GM19023 (cell line): ENCODE data around the gene MPG.
"Not testable (repeated sequence)": the region's sequence is repeated elsewhere in the genome, so short reads cannot be mapped to it uniquely, and the experiment has no call there.

Experiments used
- ATAC-seq: cut with Tn5 transposase; IDR thresholded peaks from one replicate; pipeline ENCODE4 v1.9.1; 2021; ENCODE audit warnings: mild to moderate bottlenecking, moderate library complexity; ENCODE audit not compliant: unreplicated experiment

Gene MPG, protein sequence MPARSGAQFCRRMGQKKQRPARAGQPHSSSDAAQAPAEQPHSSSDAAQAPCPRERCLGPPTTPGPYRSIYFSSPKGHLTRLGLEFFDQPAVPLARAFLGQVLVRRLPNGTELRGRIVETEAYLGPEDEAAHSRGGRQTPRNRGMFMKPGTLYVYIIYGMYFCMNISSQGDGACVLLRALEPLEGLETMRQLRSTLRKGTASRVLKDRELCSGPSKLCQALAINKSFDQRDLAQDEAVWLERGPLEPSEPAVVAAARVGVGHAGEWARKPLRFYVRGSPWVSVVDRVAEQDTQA

DNA sequence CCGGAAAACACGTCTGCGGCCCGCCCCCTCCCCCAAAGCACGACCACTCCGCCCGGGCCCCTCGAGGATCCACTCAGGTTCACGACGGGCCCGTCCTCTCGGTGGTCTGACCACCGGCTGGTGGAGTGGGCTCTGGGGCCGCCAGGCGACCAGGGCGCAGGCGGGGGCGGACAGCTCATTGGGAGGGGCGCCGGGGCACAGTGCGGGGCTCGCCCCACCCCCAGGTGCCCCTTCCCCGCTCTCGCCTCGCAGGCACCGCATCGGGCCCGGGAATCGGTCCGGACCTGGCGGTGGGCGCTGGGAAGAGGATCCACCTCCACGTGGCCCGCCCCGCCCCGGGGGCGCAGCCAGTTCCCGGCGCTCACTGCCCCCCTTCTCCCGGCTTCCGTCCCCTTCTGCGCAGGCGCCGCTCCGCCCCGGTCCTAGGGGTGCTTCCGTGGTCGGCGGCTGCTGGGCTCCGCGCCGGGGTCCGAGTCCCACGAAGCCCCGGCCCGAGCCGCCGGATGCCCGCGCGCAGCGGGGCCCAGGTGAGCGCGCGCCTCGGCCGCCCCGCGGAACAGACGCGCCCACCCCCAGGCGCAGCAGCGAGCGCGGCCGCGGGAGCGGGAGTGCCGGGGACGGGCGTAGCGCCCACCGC lies at the start of gene MPG:
TSS of gene MPG (plus strand) at position 419 of the 637 bp plus-strand sequence. CDS start at position 504, 85 bp downstream.
- ATAC-seq = peak; percentile 63

DNA sequence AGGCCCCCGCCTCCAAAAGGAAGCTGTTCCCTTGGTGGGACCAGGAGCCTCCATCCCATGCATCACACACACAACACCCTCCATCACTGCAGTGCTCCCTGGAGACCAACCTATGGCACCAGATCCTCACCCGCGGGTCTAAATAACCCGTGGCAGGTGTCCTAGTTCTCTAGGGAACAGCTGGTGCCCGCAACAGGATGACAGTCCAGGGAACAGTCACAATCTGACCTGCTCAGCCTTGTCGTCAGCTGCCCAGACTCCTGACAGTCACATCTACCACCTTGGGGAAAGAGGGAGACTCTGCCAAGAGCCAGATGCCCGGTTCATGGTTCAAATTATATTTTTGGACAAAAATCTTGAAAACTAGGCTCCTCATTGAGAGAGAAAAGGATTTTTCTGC lies 47.4 kb upstream of the MPG start:
- ATAC-seq = not testable (repeated sequence)

DNA sequence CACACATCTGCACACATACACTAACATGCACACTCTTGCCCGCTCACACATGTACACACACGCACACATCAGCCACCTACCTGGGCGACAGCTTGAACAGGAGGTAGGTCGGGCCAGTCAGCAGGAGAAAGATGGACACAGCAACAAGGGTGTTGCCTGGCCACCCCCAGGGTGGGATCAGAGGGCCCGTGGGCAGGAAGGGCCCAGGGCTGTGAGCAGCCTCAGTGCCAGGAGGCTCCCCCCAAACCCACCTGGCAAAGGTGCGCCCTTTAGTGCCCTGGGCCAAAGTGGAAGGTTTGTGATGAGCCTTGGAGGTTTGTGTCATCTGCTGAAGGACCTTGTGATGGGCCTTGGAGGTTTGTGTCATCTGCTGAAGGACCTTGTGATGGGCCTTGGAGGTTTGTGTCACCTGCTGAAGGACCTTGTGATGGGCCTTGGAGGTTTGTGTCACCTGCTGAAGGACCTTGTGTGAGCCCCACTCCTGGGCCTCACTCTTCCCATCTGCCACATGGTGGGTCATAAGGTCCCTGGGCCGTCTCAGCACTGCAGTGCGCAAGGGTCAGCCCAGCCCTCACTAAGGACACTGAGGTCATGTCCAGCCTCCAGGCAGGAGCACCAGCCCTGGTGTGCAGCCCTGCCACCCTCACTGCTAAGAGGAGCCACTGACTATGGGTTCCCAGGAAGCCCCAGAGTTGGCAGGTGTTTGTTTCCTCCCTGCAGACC lies 44.7 kb upstream of the MPG start:
- ATAC-seq = not testable (repeated sequence)

DNA sequence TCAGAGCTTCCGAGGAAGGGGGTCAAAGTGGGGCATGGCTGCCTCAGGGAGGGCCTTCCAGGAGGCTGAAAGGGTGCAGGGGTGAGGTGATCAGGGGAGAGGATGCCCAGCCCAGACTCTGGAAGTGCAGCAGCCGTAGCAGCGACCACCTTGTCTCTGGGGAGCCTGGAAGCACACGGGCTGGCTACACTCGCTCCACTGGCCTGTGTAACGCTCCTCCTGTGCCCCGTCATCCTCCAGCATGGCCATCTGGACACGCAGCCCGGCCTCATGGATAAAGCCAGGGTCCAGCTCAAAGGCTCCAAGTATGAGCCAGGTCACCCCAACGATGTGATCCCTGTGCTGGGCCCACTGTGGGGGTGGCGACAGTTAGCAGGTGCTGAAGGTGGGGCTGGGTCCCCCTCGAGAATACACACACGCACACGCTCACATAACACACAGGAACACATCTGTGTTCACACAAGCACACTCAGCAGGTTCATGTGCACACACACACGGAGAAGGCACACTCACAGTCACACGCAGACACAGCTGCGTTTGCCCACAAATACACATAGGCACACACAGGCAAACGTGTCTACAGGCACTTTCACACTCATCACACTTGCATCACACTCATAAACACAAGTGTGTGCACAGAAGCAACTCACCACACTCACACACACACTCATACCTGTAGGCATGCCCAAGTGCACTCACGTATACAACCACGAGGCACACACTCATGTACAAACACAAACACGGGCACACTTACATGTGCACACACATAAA lies 44.0 kb upstream of the MPG start:
- no peak for ATAC-seq

DNA sequence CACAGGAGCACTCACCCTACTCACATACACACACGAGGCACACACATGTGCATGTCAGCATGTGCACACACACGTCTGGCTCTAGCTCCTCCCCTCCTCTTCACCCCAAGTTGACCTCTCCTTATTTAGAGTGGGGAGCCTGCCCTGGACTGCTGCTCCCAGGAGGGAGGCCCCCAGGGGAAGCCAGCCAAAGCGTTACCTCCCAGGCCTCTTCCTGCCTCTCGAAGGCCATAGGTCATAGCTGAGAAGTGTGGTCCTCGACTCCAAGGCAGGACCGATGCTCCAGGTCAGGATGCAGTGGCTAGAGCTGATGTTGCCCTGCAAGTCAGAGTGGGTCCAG lies 43.4 kb upstream of the MPG start:
- ATAC-seq = no peak

- ATAC-seq = no peak
Measured at GRCh38 chr16:35011-35677, 42.9 kb upstream of the MPG start.

DNA sequence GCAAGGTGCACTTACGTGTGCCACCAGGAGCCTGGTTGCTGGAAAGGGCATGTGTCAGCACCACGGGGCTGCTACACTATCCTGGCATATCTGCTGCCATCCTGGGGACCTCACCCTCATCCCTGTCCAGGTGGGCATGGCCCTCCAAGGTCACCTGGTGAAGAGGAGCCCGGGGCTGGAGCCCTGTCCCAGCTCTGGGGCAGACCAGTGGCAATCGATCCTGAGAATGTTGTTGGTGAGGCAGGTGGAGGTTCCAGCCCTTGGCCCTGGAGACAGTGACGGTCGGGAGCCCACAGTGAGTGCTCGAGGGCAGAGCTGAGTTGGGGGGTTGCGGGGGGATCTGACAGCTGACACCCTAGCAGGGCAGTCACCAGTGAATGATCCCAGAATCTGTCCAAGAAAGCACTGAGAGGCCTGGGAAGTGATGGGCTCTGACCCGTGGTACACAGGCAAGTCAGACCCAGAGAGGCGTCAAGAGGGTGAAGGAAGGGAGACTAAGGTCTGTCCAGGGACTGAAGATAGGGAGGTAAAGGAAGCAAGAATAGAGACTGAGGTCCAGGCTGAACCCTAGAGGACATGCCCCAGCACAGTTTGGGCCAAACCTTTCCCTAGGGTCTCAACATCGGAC lies 42.2 kb upstream of the MPG start:
- ATAC-seq = no peak

GRCh38 chr16:36336-36984 lies 41.6 kb upstream of the MPG start:
- ATAC-seq = no peak

GRCh38 chr16:37511-37910 lies 40.5 kb upstream of the MPG start:
- ATAC-seq = no peak

GRCh38 chr16:38206-38605 lies 39.8 kb upstream of the MPG start:
- ATAC-seq = not testable (repeated sequence)

DNA sequence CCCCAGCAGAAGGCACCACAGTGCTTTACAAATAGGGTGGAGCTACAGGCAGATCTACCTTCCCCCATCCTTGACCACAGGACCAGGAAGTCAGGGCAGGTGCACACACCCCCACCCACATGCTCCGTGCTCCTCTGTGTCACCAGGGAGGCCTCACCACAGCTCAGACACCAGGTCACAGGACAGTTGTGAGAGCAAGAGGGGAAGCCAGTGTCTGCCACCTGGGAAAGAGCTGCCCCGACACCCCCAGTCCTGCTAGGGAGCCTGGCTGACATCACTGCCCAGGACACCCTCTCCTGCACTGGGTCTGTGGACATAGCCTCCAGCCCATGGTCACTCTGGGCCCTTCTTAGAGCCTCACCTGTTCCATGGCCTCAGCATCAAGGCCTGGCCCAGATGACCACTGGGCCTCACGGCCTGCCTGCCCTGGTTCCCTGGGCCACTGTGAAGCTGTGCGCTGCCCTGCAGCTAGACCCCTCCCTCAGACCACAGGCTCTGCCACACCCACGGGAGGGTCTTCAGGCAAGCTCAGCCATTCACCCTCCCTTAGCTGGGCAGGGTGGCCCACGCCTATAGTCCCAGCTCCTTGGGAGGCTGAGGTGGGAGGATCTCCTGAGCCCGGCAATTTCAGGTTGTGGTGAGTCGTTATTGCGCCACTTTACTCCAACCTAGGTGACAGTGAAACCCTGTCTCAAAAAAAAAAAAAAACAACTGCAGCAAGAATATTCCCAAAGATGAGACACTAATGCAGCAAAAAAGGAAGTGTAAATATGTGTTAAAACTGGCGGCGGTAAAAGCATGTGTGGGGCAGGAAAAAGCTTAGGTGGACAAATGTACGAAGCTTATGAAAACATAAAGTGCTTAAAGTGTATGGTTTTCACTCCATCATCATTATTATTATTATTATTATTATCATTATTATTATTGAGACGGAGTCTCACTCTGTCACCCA lies 38.8 kb upstream of the MPG start:
- ATAC-seq = peak; percentile 80

DNA sequence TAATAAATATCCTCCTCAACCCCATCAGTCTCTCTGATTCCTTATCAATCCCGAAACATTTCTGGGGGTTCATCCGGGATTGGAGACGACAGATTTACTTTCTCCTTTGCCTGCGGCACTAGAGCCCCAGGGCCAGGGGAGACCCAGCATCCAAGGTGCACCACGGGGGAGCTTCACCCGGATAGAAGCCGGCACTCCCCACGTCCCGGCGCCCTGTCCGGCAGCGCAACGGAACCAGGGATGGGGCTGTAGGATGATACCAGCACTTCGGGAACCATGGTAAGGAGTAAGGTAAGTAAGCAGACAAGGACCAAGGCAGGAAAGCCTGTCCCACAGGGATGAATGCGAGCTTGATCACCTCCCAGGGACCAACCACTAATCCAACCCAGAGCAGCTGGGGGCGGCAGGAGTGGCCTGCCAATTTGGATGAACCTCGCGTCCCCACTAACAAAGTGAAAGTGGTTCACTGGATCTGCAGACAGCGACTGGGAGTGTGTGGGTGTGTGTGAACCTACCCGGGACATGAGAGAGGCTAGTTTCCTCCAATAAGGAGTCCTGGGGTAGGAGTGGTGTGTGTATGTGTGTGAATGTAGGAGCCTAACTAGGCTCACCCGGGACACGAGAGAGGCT lies 36.5 kb upstream of the MPG start:
- ATAC-seq = no peak

- ATAC-seq = no peak
Measured at GRCh38 chr16:42069-42457, 36.0 kb upstream of the MPG start.

DNA sequence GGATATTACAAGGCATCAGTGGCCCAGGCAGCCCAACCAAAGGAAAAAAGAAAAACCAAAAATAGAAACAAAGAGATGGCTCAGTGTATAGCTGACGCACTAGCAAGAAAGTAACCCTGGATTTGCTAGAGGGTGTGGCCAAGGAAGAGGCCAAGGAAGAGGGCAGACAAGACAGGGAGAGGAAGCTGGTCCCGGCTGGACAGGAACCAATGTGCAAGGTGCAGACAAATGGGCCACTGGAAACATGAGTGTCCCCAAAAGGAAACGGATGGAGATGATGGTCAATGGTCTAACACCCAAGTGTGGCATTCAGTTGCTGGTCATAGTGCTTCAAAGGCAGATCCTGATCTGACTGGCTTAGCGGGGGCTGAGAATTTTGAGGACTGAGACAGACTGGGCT lies 35.3 kb upstream of the MPG start:
- ATAC-seq = no peak

GRCh38 chr16:43294-43693 lies 34.7 kb upstream of the MPG start:
- ATAC-seq = no peak

DNA sequence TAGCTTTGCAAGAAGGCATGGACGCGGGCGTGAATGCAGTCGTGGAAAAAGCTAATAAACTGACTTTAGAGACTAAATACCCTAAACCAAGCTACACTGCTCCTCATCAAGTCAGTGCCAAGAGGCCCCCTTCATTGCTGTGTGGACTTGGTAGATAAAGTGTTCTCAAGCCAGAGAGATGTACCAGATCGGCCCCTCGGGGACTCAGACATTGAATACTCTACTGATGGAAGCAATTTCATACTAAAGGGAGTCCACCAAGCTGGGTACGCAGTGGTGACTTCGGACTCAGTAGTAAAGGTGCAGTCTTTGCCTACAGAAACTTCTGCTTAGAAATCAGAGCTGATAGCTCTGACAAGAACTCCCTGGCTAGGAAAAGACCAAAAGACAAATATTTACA lies 33.4 kb upstream of the MPG start:
- no peak for ATAC-seq

- ATAC-seq = no peak
Measured at GRCh38 chr16:45454-45853, 32.6 kb upstream of the MPG start.

- ATAC-seq = not testable (repeated sequence)
Measured at GRCh38 chr16:46510-46909, 31.5 kb upstream of the MPG start.
